Activated CD8-positive, alpha-beta T cell treated with anti-CD3 and anti-CD28 coated beads, Interleukin-2, amount 10 ng/mL, durations not matched to agents 7 days and 5 days (primary cell): ENCODE results near the gene LHPP. TPM values are rescaled to one million over a fixed set of nuclear protein-coding genes. Genes with fewer than 3 reads are reported as not detected.
"Not testable (repeated sequence)": the region's sequence is repeated elsewhere in the genome, so short reads cannot be mapped to it uniquely, and the experiment has no call there.

Experiments used
- ATAC-seq: fragments of 150-1000 bp; cut with Tn5 transposase; one replicate; pipeline ENCODE4 v1.10.0; 2021; ENCODE audit warnings: moderate library complexity
- CTCF ChIA-PET: fragments of 350-600 bp; sonication (Branson Sonifier 250); formaldehyde crosslinking; loops from one replicate; lab custom pipeline; 2021; ENCODE audit warnings: antibody characterized with exemption; lab: Charles Lee
- POLR2A ChIA-PET: fragments of 350-600 bp; sonication (Branson Sonifier 250); formaldehyde crosslinking; loops from one replicate; lab custom pipeline; 2021; ENCODE audit warnings: antibody characterized with exemption; lab: Charles Lee
- DNase-seq: peaks from one replicate; pipeline ENCODE4 v3.0.0-alpha.2; 2020
- H3K27ac Mint-ChIP-seq: one replicate; pipeline ENCODE4 v1.8.0; 2021; ENCODE audit warnings: mild to moderate bottlenecking, mixed read lengths
- H3K27me3 Mint-ChIP-seq: one replicate; pipeline ENCODE4 v1.8.0; 2021; ENCODE audit warnings: low read depth, mixed read lengths
- H3K36me3 Mint-ChIP-seq: one replicate; pipeline ENCODE4 v1.8.0; 2021; ENCODE audit warnings: low read depth, mixed read lengths
- H3K4me1 Mint-ChIP-seq: one replicate; pipeline ENCODE4 v1.8.0; 2021; ENCODE audit warnings: low read depth, mixed read lengths
- H3K4me3 Mint-ChIP-seq: one replicate; pipeline ENCODE4 v1.8.0; 2021; ENCODE audit warnings: mild to moderate bottlenecking, mixed read lengths
- H3K9me3 Mint-ChIP-seq: one replicate; pipeline ENCODE4 v1.8.0; 2022; ENCODE audit warnings: mixed read lengths; ENCODE audit not compliant: insufficient read depth
- total RNA-seq, 2 experiments: library from RNA; stranded (reverse); gene quantifications; one replicate each; pipeline ENCODE4 v1.2.3, GENCODE V29; 2021

LHPP gene
- total RNA-seq, 2 experiments from 2014 or later, result 24.7 to 25.7 TPM

- CTCF ChIA-PET, result interaction anchor here (1.2 to 1.3 kb wide), 2 partner anchors 195 to 200 kb away, joined by 4 to 5 read pairs; no protein-coding TSS in a partner anchor
- DNase-seq, result no peak
- POLR2A ChIA-PET, result no interaction called here
Observed at GRCh38 chr10:124546055-124546369, 84.4 kb downstream of the LHPP start.

GRCh38 chr10:124546957-124547646, 85.5 kb downstream of the LHPP start:
- ATAC-seq (no peak), DNase-seq (no peak)
- peaks cover 9% of the 10 kb centered on the region for H3K4me1 Mint-ChIP-seq
- CTCF ChIA-PET, result no interaction called here
- H3K27ac Mint-ChIP-seq, result no peak overlapping the region
- POLR2A ChIA-PET, result no interaction called here
- H3K4me3 Mint-ChIP-seq, result no peak overlapping the region
- peaks cover 2% of the 10 kb centered on the region for H3K27me3 Mint-ChIP-seq
- H3K9me3 Mint-ChIP-seq, result no peaks in the 10 kb centered on the region
- no peaks in the 10 kb centered on the region for H3K36me3 Mint-ChIP-seq

More at GRCh38 chr10:124546055-124546369, 84.4 kb downstream of the LHPP start:
- H3K27ac Mint-ChIP-seq, result no peak overlapping the region
- peaks cover 2% of the 10 kb centered on the region for H3K27me3 Mint-ChIP-seq
- ATAC-seq, result no peak
- no peaks in the 10 kb centered on the region for H3K9me3 Mint-ChIP-seq
- no peaks in the 10 kb centered on the region for H3K36me3 Mint-ChIP-seq
- H3K4me1 Mint-ChIP-seq, result peaks cover 9% of the 10 kb centered on the region
- no peak overlapping the region for H3K4me3 Mint-ChIP-seq

- Mint-ChIP-seq H3K27ac (no peak overlapping the region), H3K36me3 (no peaks in the 10 kb centered on the region), H3K4me3 (no peak overlapping the region), H3K9me3 (no peaks in the 10 kb centered on the region), H3K4me1 (peaks cover 9% of the 10 kb centered on the region), H3K27me3 (peaks cover 2% of the 10 kb centered on the region)
- ATAC-seq, result no peak
- POLR2A ChIA-PET, result no interaction called here
- no peak for DNase-seq
- CTCF ChIA-PET, result no interaction called here
Observed at GRCh38 chr10:124547647-124548168, 86.1 kb downstream of the LHPP start.

- POLR2A ChIA-PET, H3K4me1 Mint-ChIP-seq, H3K27ac Mint-ChIP-seq, H3K36me3 Mint-ChIP-seq, ATAC-seq, DNase-seq, CTCF ChIA-PET, H3K9me3 Mint-ChIP-seq, H3K27me3 Mint-ChIP-seq, H3K4me3 Mint-ChIP-seq: not testable (repeated sequence)
Observed at GRCh38 chr10:124549171-124549570, 87.5 kb downstream of the LHPP start.

GRCh38 chr10:124550293-124551034, 88.8 kb downstream of the LHPP start:
- ChIA-PET POLR2A (no interaction called here), CTCF (no interaction called here)
- Mint-ChIP-seq H3K36me3 (no peaks in the 10 kb centered on the region), H3K27ac (no peak overlapping the region), H3K4me1 (peaks cover 3% of the 10 kb centered on the region), H3K27me3 (peaks cover 2% of the 10 kb centered on the region), H3K4me3 (no peak overlapping the region), H3K9me3 (no peaks in the 10 kb centered on the region)
- DNase-seq (no peak), ATAC-seq (no peak)

- CTCF ChIA-PET, result no interaction called here
- no peak overlapping the region for H3K4me3 Mint-ChIP-seq
- H3K27ac Mint-ChIP-seq, result no peak overlapping the region
- no peaks in the 10 kb centered on the region for H3K9me3 Mint-ChIP-seq
- no peaks in the 10 kb centered on the region for H3K36me3 Mint-ChIP-seq
- H3K4me1 Mint-ChIP-seq, result no peaks in the 10 kb centered on the region
- DNase-seq, result no peak
- ATAC-seq, result no peak
- POLR2A ChIA-PET, result no interaction called here
- no peaks in the 10 kb centered on the region for H3K27me3 Mint-ChIP-seq
Observed at GRCh38 chr10:124551097-124551496, 89.5 kb downstream of the LHPP start.

- H3K9me3 Mint-ChIP-seq, result no peaks in the 10 kb centered on the region
- no peak overlapping the region for H3K27ac Mint-ChIP-seq
- no peak for DNase-seq
- no peak for ATAC-seq
- H3K27me3 Mint-ChIP-seq, result no peaks in the 10 kb centered on the region
- no peak overlapping the region for H3K4me3 Mint-ChIP-seq
- H3K4me1 Mint-ChIP-seq, result no peaks in the 10 kb centered on the region
- no peaks in the 10 kb centered on the region for H3K36me3 Mint-ChIP-seq
- CTCF ChIA-PET, result no interaction called here
- POLR2A ChIA-PET, result no interaction called here
Observed at GRCh38 chr10:124551755-124552154, 90.1 kb downstream of the LHPP start.

GRCh38 chr10:124552691-124553276, 91.2 kb downstream of the LHPP start:
- Mint-ChIP-seq H3K4me1 (no peaks in the 10 kb centered on the region), H3K9me3 (no peaks in the 10 kb centered on the region), H3K36me3 (no peaks in the 10 kb centered on the region), H3K4me3 (no peak overlapping the region), H3K27ac (no peak overlapping the region), H3K27me3 (no peaks in the 10 kb centered on the region)
- ChIA-PET POLR2A (no interaction called here), CTCF (no interaction called here)
- ATAC-seq (no peak), DNase-seq (no peak)

- POLR2A ChIA-PET, result no interaction called here
Observed at GRCh38 chr10:124554085-124554858, 92.6 kb downstream of the LHPP start.

GRCh38 chr10:124557167-124557566, 95.5 kb downstream of the LHPP start:
- Mint-ChIP-seq H3K36me3 (no peaks in the 10 kb centered on the region), H3K27ac (no peak overlapping the region), H3K9me3 (no peaks in the 10 kb centered on the region), H3K4me1 (no peaks in the 10 kb centered on the region), H3K4me3 (no peak overlapping the region), H3K27me3 (no peaks in the 10 kb centered on the region)
- ATAC-seq, result no peak
- ChIA-PET POLR2A (no interaction called here), CTCF (no interaction called here)
- no peak for DNase-seq

More at GRCh38 chr10:124554085-124554858, 92.6 kb downstream of the LHPP start:
- Mint-ChIP-seq H3K9me3 (no peaks in the 10 kb centered on the region), H3K27ac (no peak overlapping the region), H3K4me1 (no peaks in the 10 kb centered on the region), H3K36me3 (no peaks in the 10 kb centered on the region), H3K4me3 (no peak overlapping the region), H3K27me3 (no peaks in the 10 kb centered on the region)
- ATAC-seq (no peak), DNase-seq (no peak)
- CTCF ChIA-PET, result no interaction called here

- ChIA-PET CTCF (no interaction called here), POLR2A (no interaction called here)
- DNase-seq, result no peak
- Mint-ChIP-seq H3K36me3 (no peaks in the 10 kb centered on the region), H3K27ac (no peak overlapping the region), H3K4me3 (no peak overlapping the region), H3K27me3 (no peaks in the 10 kb centered on the region), H3K9me3 (no peaks in the 10 kb centered on the region), H3K4me1 (no peaks in the 10 kb centered on the region)
- ATAC-seq, result no peak
Observed at GRCh38 chr10:124557648-124558338, 96.2 kb downstream of the LHPP start.
